ENCODE results near the gene DRGX. TPM values are rescaled to one million over a fixed set of nuclear protein-coding genes. Genes with fewer than 3 reads are reported as not detected.

Gene DRGX
- total and polyA plus RNA-seq, 2 donors (not counting 3 experiments of a cell fraction or from before 2014, with no cell fraction given), result not detected

- intact Hi-C loops (cut with micrococcal nuclease), result no loop called here
- Histone ChIP-seq H3K9me3 (replicated peaks; ENCODE audit: control insufficient read depth, insufficient read depth, low read length) (no peaks in the 10 kb centered on the region), H3K9me1 (replicated peaks; ENCODE audit: control insufficient read depth, extremely low read depth, insufficient read depth, low read length) (no peaks in the 10 kb centered on the region), H3K4me3 (replicated peaks in 1 of 3; ENCODE audit: insufficient read depth in 1 of 3, low read depth in 1 of 3, low read length in 3 of 3) (no peak overlapping the region), H4K20me1 (replicated peaks; ENCODE audit: control insufficient read depth, extremely low read depth, insufficient read depth, low read length) (no peaks in the 10 kb centered on the region), H3K79me2 (ENCODE audit: control insufficient read depth, insufficient read depth, low read length) (no peaks in the 10 kb centered on the region), H3K27ac (ENCODE audit: insufficient read depth, low read depth, low read length) (no peak overlapping the region), H3K27me3 (ENCODE audit: control insufficient read depth in 2 of 2, insufficient read depth in 2 of 2, low read length in 2 of 2) (no peaks in the 10 kb centered on the region), H3K9ac (replicated peaks; ENCODE audit: extremely low read depth, insufficient read depth, low read length) (no peak overlapping the region), H3K4me1 (ENCODE audit: control insufficient read depth, extremely low read depth, insufficient read depth, low read length) (no peaks in the 10 kb centered on the region), H3K36me3 (ENCODE audit: control insufficient read depth in 2 of 2, extremely low read depth in 1 of 2, insufficient read depth in 2 of 2, low read length in 2 of 2) (no peaks in the 10 kb centered on the region), H3K4me2 (ENCODE audit: insufficient read depth, low read length) (no peak overlapping the region), H2AFZ (ENCODE audit: low read depth, low read length) (no peak overlapping the region)
- no TSS peak for BruUV-seq (replicated peaks)
- CTCF ChIA-PET, result no interaction called here
- POLR2A ChIA-PET, result no interaction called here
- no peak for FAIRE-seq
- dilution Hi-C loops (cut with MboI; ENCODE audit: extremely low pct_ligation_motif_present, low sequenced_read_pairs), result no loop called here
- TF ChIP-seq GATA2 (IDR thresholded peaks at IDR 0.05; ENCODE audit: insufficient read depth, insufficient read length, low read depth, low read length) (no peak), MYC (IDR thresholded peaks at IDR 0.05; ENCODE audit: low read depth, low read length) (no peak), CTCF (IDR thresholded peaks at IDR 0.05; ENCODE audit: extremely low read depth in 1 of 2, insufficient read depth in 1 of 2, low read depth in 1 of 2, low read length in 2 of 2) (no peak), EZH2 (IDR thresholded peaks at IDR 0.05; ENCODE audit: borderline replicate concordance, low read depth, low read length, severe bottlenecking) (no peak), FOS (IDR thresholded peaks at IDR 0.05; ENCODE audit: borderline replicate concordance, insufficient read depth, low read length) (no peak), MAX (IDR thresholded peaks at IDR 0.05; ENCODE audit: insufficient read depth, insufficient read length) (no peak), POLR2AphosphoS5 (IDR thresholded peaks at IDR 0.05; ENCODE audit: insufficient read depth, low read depth, low read length) (no peak), JUN (IDR thresholded peaks at IDR 0.05; ENCODE audit: borderline replicate concordance, insufficient read depth, insufficient read length, low read depth) (no peak), POLR2A (IDR thresholded peaks at IDR 0.05; ENCODE audit: low read depth, low read length) (no peak)
- DNase-seq (ENCODE audit: low read depth, low spot score), result no peak
These were observed 75.7 kb downstream of the DRGX start for GRCh38 chr10:49320191-49320590.

Measured in endothelial cell of umbilical vein (primary cell).